Measurements from ENCODE around the gene C4orf54.

The C4orf54 gene

DNA sequence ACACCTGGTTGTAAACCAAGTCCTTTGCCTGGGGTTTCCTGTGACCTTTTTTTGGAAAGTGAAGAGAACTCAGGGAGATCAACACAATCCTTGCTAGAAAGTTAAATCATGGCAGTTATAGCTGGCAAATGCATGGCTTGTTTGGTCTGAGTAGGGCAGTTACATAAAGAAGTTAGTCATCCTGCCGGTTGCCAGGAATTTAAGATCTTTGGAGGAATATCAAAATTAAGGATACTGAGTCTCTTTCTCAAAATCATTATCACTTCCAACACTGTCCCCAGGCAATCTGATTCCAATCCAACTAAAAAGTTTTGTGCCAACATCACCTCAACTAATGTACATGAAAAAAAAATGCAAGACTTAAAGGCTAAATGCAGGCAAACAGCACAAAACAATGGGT lies 40.3 kb downstream of the C4orf54 start:
- no peak for DNase-seq

DNA sequence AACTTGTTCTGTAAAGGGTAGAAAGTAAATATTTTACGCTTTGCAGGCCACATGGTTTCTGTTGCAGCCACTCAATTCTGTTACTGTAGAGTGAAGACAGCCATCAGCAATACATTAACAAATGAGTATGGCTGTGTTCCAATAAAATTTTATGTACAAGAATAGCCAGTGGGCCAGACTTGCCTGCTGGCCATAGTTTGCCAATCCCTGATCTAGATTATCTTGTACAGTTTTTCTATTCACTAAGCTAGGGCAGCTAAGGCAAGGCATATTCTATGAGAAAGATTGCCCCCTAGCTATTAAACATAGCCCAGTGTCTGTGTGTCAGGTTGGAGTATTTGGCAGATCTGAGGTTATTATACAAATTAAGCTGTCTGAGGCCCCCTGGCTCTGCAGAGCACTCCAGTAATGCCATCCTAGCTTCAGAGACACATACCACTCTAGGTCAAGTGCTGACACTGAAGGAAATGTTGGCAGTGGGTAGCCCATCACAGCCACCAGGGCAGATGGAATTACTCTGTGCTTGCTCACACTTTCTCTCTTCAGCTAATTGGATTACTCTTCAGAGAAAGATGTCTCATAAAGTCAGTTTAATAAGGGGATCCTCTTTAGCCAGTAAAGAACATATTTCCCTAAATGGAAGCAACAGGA lies 42.3 kb downstream of the C4orf54 start:
- no peak for DNase-seq

DNA sequence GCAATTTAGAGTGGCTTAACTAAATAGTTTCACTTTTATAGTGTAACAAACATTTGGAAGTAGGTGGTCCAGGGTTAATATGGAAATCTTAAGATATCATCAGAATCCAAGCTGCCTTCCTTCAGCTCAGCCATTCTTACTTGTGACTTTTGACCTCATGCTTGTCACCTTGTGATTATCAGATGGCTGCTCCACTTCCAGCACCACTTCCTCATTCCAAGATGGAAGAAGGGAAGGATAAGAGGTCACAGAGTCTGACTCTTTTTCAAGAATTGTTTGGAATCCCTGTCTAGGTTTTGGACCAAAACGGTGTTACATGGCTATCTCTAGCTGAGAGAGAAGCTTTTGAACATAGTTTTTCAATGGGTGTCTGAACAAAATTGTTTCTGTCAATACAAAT lies 43.1 kb downstream of the C4orf54 start:
- no peak for DNase-seq

DNA sequence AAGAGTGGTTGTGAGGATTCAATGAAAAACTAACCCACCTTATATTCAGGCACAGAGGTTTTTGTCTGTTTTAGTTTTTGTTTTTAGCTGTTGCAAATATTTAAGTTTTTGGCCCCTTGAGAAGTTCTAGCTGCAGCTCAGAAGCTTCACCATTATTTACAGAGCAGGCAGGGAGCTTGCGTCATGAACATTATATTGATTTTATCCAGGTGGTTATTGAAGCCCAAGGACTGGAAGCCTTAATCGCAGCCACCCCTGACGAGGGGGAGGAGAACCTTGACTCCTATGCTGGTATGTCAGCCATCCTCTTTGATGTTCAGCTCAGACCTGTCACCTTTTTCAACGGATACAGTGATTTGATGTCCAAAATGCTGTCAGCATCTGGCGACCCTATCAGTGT lies 44.9 kb downstream of the C4orf54 start:
- no peak for DNase-seq

DNA sequence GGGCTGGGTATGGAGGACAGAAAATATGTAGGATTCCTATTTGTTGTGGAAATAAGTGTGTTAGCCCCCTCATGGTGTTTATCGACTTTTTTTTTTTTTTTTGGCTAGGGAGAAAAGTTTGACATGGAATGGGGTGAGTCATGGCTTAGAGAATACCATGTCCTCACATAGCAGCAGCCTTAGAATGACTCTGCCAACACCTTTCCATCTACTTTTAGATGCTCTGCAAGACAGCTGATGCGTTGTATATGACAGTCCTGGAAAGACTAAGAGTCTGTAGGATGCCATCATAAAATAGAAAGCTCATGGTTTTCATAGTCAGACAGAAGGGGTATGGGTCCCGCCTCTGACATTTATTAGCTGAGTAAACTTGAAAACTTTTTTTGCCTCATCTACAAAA lies 45.3 kb downstream of the C4orf54 start:
- no peak for DNase-seq

DNA sequence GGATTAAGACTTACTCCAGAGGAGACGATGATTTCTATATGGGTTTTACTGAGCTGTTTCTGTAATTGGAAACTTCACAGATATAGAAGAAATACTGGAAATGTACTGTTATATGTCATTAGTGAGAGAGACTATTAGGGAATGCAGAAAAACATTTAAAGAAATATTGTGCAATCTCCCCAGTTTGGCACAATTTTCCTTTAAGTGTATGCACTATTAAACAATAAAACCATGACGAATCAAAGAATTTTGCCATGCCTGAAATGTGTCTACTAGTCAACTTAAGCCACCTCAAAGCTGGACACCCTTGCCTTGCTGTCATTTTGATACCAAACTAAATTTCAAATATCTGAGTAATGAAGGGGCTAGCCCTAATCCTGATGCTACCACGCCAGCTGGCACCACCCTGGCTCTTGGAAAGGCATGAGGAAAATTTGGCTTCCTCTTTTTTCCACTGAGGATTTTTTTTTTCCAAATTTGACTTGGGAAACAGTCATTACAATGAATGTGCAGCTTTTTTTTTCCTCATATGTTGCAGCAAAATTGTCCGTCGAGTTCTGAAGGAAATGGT lies 46.9 kb downstream of the C4orf54 start:
- no peak for DNase-seq

DNA sequence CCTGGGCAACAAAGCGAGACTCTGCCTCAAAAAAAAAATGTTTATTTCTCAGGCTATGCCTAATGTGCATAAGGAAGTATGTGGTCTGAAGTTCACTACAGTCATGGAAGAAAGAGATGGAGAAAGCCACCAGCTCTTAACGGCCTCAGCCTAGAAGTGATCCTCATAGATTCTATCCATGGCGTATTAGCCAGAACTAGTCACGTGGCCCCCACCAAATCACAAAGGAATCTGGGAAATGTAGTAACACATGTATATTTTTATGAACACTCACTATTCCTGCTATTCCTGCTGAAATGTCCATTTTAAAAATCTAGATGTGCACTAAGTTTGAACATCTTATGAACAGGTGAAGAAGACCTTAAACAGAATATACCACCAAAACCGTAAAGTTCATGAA lies 49.2 kb downstream of the C4orf54 start:
- DNase-seq = no peak
